Neuronal stem cell (in vitro differentiated cells): ENCODE results near the gene CCDC85C.

Experiments used
- DNase-seq: peaks from one replicate; pipeline ENCODE4 v3.0.0-alpha.2; 2013; ENCODE audit warnings: low spot score
- H2AFZ ChIP-seq: one replicate; pipeline ENCODE4 v1.6.1; 2013; ENCODE audit warnings: mild to moderate bottlenecking, low read length, inconsistent platforms
- H2AK5ac ChIP-seq: 2 replicates; pipeline ENCODE4 v1.6.1; 2013; ENCODE audit warnings: low read depth, mild to moderate bottlenecking, inconsistent platforms, low read length, moderate library complexity, mixed read lengths
- H2BK120ac ChIP-seq: 2 replicates; pipeline ENCODE4 v1.6.1; 2013; ENCODE audit warnings: low read depth, mild to moderate bottlenecking, inconsistent platforms, low read length, moderate library complexity, mixed read lengths
- H2BK12ac ChIP-seq: one replicate; pipeline ENCODE4 v1.6.1; 2013; ENCODE audit warnings: low read length, inconsistent platforms
- H2BK15ac ChIP-seq: 2 replicates; pipeline ENCODE4 v1.6.1; 2013; ENCODE audit warnings: mild to moderate bottlenecking, low read length, inconsistent platforms, mixed read lengths
- H2BK5ac ChIP-seq: one replicate; pipeline ENCODE4 v1.6.1; 2013; ENCODE audit warnings: inconsistent platforms, mild to moderate bottlenecking, low read length, moderate library complexity
- H3K14ac ChIP-seq: one replicate; pipeline ENCODE4 v1.6.1; 2013; ENCODE audit warnings: low read length, inconsistent platforms
- H3K18ac ChIP-seq: 2 replicates; pipeline ENCODE4 v1.6.1; 2013; ENCODE audit warnings: low read length, inconsistent platforms
- H3K23ac ChIP-seq: 2 replicates; pipeline ENCODE4 v1.6.1; 2013; ENCODE audit warnings: low read depth, mild to moderate bottlenecking, mixed read lengths, low read length, inconsistent platforms; ENCODE audit not compliant: poor library complexity
- H3K27ac ChIP-seq: replicated peaks from 3 replicates; pipeline ENCODE4 v1.5.1; 2013; ENCODE audit warnings: low read length, inconsistent platforms
- H3K27me3 ChIP-seq, 3 experiments: 2 replicates each; pipeline ENCODE4 v1.6.1; 2013; ENCODE audit warnings: low read length in 3 of 3, mild to moderate bottlenecking in 2 of 3, inconsistent platforms in 1 of 3, low read depth in 1 of 3, mixed read lengths in 1 of 3, moderate library complexity in 1 of 3; ENCODE audit not compliant: control insufficient read depth in 3 of 3, insufficient read depth in 3 of 3
- H3K36me3 ChIP-seq, 2 donors: replicated peaks in 1 of 2; 2 replicates each; pipeline ENCODE4 v1.6.1; 2013; ENCODE audit warnings: low read length in 2 of 2; ENCODE audit not compliant: control insufficient read depth in 2 of 2, insufficient read depth in 2 of 2
- H3K4ac ChIP-seq: 2 replicates; pipeline ENCODE4 v1.6.1; 2013; ENCODE audit warnings: inconsistent platforms, mild to moderate bottlenecking, low read length, moderate library complexity
- H3K4me1 ChIP-seq, 2 donors: 1 replicate in 1 of 2; 2 replicates in 1 of 2; pipeline ENCODE4 v1.6.1; 2013; ENCODE audit warnings: low read length in 2 of 2, low read depth in 1 of 2; ENCODE audit not compliant: control insufficient read depth in 2 of 2, insufficient read depth in 1 of 2
- H3K4me2 ChIP-seq: one replicate; pipeline ENCODE4 v1.6.1; 2013; ENCODE audit warnings: mild to moderate bottlenecking, low read length, inconsistent platforms; ENCODE audit not compliant: insufficient read depth, poor library complexity, severe bottlenecking
- H3K4me3 ChIP-seq, 2 donors: 2 replicates each; pipeline ENCODE4 v1.5.1; 2013; ENCODE audit warnings: low read length in 2 of 2, mild to moderate bottlenecking in 2 of 2, inconsistent platforms in 1 of 2, moderate library complexity in 1 of 2
- H3K79me1 ChIP-seq: one replicate; pipeline ENCODE4 v1.6.1; 2013; ENCODE audit warnings: low read depth, mild to moderate bottlenecking, inconsistent platforms, low read length, moderate library complexity
- H3K9ac ChIP-seq: one replicate; pipeline ENCODE4 v1.6.1; 2013; ENCODE audit warnings: mild to moderate bottlenecking, low read depth, low read length, inconsistent platforms; ENCODE audit not compliant: poor library complexity
- H3K9me3 ChIP-seq, 2 donors: replicated peaks in 1 of 2; 2 replicates each; pipeline versions ENCODE3 to v1.6.1; 2013; ENCODE audit warnings: low read length in 2 of 2, mild to moderate bottlenecking in 2 of 2, inconsistent platforms in 1 of 2, low read depth in 1 of 2, mixed read lengths in 1 of 2, moderate library complexity in 1 of 2; ENCODE audit not compliant: control insufficient read depth in 2 of 2, insufficient read depth in 1 of 2
- H4K8ac ChIP-seq: one replicate; pipeline ENCODE4 v1.6.1; 2013; ENCODE audit warnings: low read depth, mild to moderate bottlenecking, inconsistent platforms, low read length, moderate library complexity
- H4K91ac ChIP-seq: one replicate; pipeline ENCODE4 v1.6.1; 2013; ENCODE audit warnings: low read length, low read depth, mild to moderate bottlenecking, inconsistent platforms; ENCODE audit not compliant: poor library complexity
- WGBS, 2 donors: extraction: QIAGEN DNeasy Blood & Tissue Kit; methylation state at CpG; one replicate each; pipeline ENCODE4 v1.1.7; 2013; ENCODE audit warnings: missing lambda C conversion rate in 2 of 2, mixed read lengths in 1 of 2; ENCODE audit not compliant: insufficient read length in 2 of 2, insufficient replicate concordance in 1 of 2; ENCODE audit errors: extremely low coverage in 2 of 2; 5-methylcytosine and 5-hydroxymethylcytosine counted together

CCDC85C gene

DNA sequence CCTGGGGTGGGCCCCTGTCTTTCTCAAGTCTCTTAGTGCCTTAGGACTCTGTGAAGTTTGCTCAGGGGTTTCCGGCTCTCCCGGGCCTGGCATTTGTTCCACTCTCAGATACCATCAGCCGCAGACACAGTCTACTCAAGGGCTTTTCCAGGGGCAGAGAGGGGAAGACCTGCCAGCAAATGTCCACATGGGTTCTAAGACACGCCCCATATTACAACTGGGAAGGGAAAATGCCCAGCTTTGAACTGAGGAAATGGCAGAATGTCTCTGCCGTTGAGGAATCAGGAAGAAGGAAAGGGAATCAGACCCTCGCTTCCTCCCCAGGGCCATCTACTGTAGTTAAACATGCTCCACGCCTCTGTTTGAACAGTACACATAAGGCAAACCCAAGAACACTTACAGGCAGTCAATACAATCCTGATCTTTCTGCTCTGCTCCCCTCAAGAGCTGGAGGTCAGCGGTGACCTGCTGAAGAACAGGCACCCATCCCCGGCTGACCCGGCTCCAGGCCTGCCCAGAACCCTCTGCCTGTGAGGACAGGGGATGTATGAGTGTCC lies 7.9 kb downstream of the CCDC85C start:
- Histone ChIP-seq H3K4me3 (no peak overlapping the region), H3K36me3 (peaks cover 0 to 18% of the 10 kb centered on the region in 2 donors), H4K8ac (no peak overlapping the region), H3K9ac (no peak overlapping the region), H3K4me2 (no peak overlapping the region), H3K79me1 (peaks cover 13% of the 10 kb centered on the region), H2BK15ac (no peak overlapping the region), H2AFZ (no peak overlapping the region), H3K23ac (no peak overlapping the region), H2BK5ac (no peak overlapping the region), H3K4me1 (peaks cover 26 to 43% of the 10 kb centered on the region in 2 donors), H2BK12ac (no peak overlapping the region), H3K9me3 (no peaks in the 10 kb centered on the region), H3K4ac (no peak overlapping the region), H4K91ac (no peak overlapping the region), H2BK120ac (no peak overlapping the region), H2AK5ac (no peak overlapping the region), H3K27me3 (peaks cover 0 to 31% (median 0%) of the 10 kb centered on the region in 3 experiments), H3K14ac (no peak overlapping the region), H3K18ac (no peak overlapping the region), H3K27ac (no peak overlapping the region)
- DNase-seq: no peak
- WGBS, 2 donors: no CpG with 5 or more reads among the region's 10 CpGs

- Histone ChIP-seq H2AFZ (no peak overlapping the region), H3K4me2 (no peak overlapping the region), H2BK12ac (no peak overlapping the region), H3K36me3 (peaks cover 0 to 17% of the 10 kb centered on the region in 2 donors), H2AK5ac (no peak overlapping the region), H4K8ac (no peak overlapping the region), H3K14ac (no peak overlapping the region), H2BK5ac (no peak overlapping the region), H3K4ac (no peak overlapping the region), H2BK15ac (no peak overlapping the region), H3K4me3 (no peak overlapping the region), H2BK120ac (no peak overlapping the region), H3K23ac (no peak overlapping the region), H3K27ac (no peak overlapping the region), H3K4me1 (peaks cover 30 to 43% of the 10 kb centered on the region in 2 donors), H3K9ac (no peak overlapping the region), H3K18ac (no peak overlapping the region), H3K9me3 (no peaks in the 10 kb centered on the region), H3K27me3 (peaks cover 0 to 27% (median 0%) of the 10 kb centered on the region in 3 experiments), H3K79me1 (peaks cover 13% of the 10 kb centered on the region), H4K91ac (no peak overlapping the region)
- no CpG with 5 or more reads among the region's 7 CpGs for WGBS, 2 donors
- no peak for DNase-seq
These were observed 8.5 kb downstream of the CCDC85C start for GRCh38 chr14:99595524-99595923.

GRCh38 chr14:99595034-99595433 lies 9.0 kb downstream of the CCDC85C start:
- H3K4me3 ChIP-seq: no peak overlapping the region
- no peak overlapping the region for H2BK5ac ChIP-seq
- peaks cover 0 to 12% of the 10 kb centered on the region in 2 donors for H3K36me3 ChIP-seq
- H2AFZ ChIP-seq: no peak overlapping the region
- H3K27me3 ChIP-seq: peaks cover 0 to 22% (median 0%) of the 10 kb centered on the region in 3 experiments
- H2BK12ac ChIP-seq: no peak overlapping the region
- DNase-seq: no peak
- no peak overlapping the region for H3K4me2 ChIP-seq
- no peak overlapping the region for H2AK5ac ChIP-seq
- H4K91ac ChIP-seq: no peak overlapping the region
- H3K4me1 ChIP-seq: peaks cover 33 to 41% of the 10 kb centered on the region in 2 donors
- H2BK120ac ChIP-seq: no peak overlapping the region
- H3K9ac ChIP-seq: no peak overlapping the region
- H3K4ac ChIP-seq: no peak overlapping the region
- no peak overlapping the region for H3K14ac ChIP-seq
- no peak overlapping the region for H2BK15ac ChIP-seq
- H3K18ac ChIP-seq: no peak overlapping the region
- no peaks in the 10 kb centered on the region for H3K9me3 ChIP-seq
- no peak overlapping the region for H4K8ac ChIP-seq
- H3K79me1 ChIP-seq: peaks cover 13% of the 10 kb centered on the region
- H3K23ac ChIP-seq: no peak overlapping the region
- H3K27ac ChIP-seq: no peak overlapping the region
- no CpG with 5 or more reads among the region's 9 CpGs for WGBS, 2 donors

GRCh38 chr14:99593971-99594841 lies 9.8 kb downstream of the CCDC85C start:
- H2AK5ac ChIP-seq: no peak overlapping the region
- no peak overlapping the region for H4K8ac ChIP-seq
- H3K14ac ChIP-seq: no peak overlapping the region
- no peak overlapping the region for H4K91ac ChIP-seq
- peaks cover 0 to 11% of the 10 kb centered on the region in 2 donors for H3K36me3 ChIP-seq
- H2BK120ac ChIP-seq: no peak overlapping the region
- peaks cover 28 to 33% of the 10 kb centered on the region in 2 donors for H3K4me1 ChIP-seq
- peaks cover 0 to 20% (median 0%) of the 10 kb centered on the region in 3 experiments for H3K27me3 ChIP-seq
- no peak overlapping the region for H2BK5ac ChIP-seq
- H3K9ac ChIP-seq: no peak overlapping the region
- no peak for DNase-seq
- H2BK15ac ChIP-seq: no peak overlapping the region
- H3K18ac ChIP-seq: no peak overlapping the region
- no peak overlapping the region for H3K4ac ChIP-seq
- H3K9me3 ChIP-seq: no peaks in the 10 kb centered on the region
- no peak overlapping the region for H3K4me3 ChIP-seq
- peaks cover 13% of the 10 kb centered on the region for H3K79me1 ChIP-seq
- H3K23ac ChIP-seq: no peak overlapping the region
- no peak overlapping the region for H2BK12ac ChIP-seq
- no peak overlapping the region for H3K4me2 ChIP-seq
- H3K27ac ChIP-seq: no peak overlapping the region
- WGBS, 2 donors: no CpG with 5 or more reads among the region's 9 CpGs
- H2AFZ ChIP-seq: no peak overlapping the region
